GM12864 (cell line): ENCODE data around the gene HINFP.

Source experiments
- DNase-seq: peaks from one replicate; pipeline ENCODE4 v3.0.0-alpha.2; 2011; ENCODE audit warnings: low read depth
- H3K4me3 ChIP-seq: 2 replicates; pipeline ENCODE4 v1.5.1; 2011; ENCODE audit warnings: mild to moderate bottlenecking, low read depth, low read length, control low read depth
- CTCF ChIP-seq: IDR thresholded peaks from 2 replicates; pipeline ENCODE4 v1.5.1; 2011; ENCODE audit warnings: low read depth, mild to moderate bottlenecking, moderate library complexity, low read length, control low read depth, inconsistent platforms; ENCODE audit errors: missing control alignments

The HINFP gene

GRCh38 chr11:119121008-119121810 is at the start of gene HINFP:
Gene HINFP (plus strand): TSS chr11:119121580. CDS start chr11:119126945, 5,365 bp downstream.
- H3K4me3 ChIP-seq, result peak within 1 kb of the TSS; percentile 81
- TF ChIP-seq CTCF, result no peak

GRCh38 chr11:119077839-119078238 is 43.5 kb upstream of the HINFP start:
- no peak for DNase-seq
- no peak overlapping the region for H3K4me3 ChIP-seq
- no peak for TF ChIP-seq CTCF

More at GRCh38 chr11:119121008-119121810, at the start of gene HINFP:
- DNase-seq, result peak; percentile 97

GRCh38 chr11:119078675-119079420 is 42.5 kb upstream of the HINFP start:
- H3K4me3 ChIP-seq, result no peak overlapping the region
- DNase-seq, result no peak
- TF ChIP-seq CTCF, result no peak

- TF ChIP-seq CTCF, result no peak
Measured at GRCh38 chr11:119081682-119082260, 39.6 kb upstream of the HINFP start.

GRCh38 chr11:119084663-119085436 is 36.5 kb upstream of the HINFP start, which contains the start of gene HMBS:
Gene HMBS (plus strand): TSS chr11:119084881. CDS start chr11:119085034, 153 bp downstream.
- peak; percentile 79 for DNase-seq
- TF ChIP-seq CTCF, result no peak
- peak within 1 kb of the TSS; percentile 80 for H3K4me3 ChIP-seq

More at GRCh38 chr11:119081682-119082260, 39.6 kb upstream of the HINFP start:
- DNase-seq, result no peak
- H3K4me3 ChIP-seq, result no peak overlapping the region

- no peak for TF ChIP-seq CTCF
- DNase-seq, result no peak
- H3K4me3 ChIP-seq, result peak overlapping the region; percentile 80
Measured at GRCh38 chr11:119085437-119085847, 35.9 kb upstream of the HINFP start.
